Measurements from ENCODE around the gene LRRC49.
A peak's percentile ranks its signal among the peaks of the same experiment; 100 is the strongest.

Gene LRRC49

DNA sequence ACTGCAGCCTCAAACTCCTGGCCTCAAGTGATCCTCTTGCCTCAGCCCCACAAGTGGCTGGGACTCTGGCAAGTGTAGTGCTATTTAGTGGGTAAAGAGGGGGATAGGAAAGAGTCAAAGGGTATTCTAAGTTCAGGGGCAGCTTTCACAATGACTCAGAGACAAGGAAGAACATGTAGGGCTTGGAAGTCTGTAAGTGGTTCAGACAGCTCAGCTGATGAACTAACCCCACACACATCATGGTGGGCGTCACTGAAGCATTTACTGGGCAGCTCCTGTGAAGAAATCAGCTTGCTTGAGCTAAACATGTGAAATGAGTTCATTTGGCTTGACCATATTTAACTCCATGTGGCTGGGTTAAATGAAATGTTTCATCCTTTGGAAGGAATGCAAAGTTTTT lies 188.1 kb downstream of the LRRC49 start:
- H3K9ac ChIP-seq (ENCODE audit: low read depth, low read length, poor library complexity, severe bottlenecking): peak overlapping the region; percentile 72

DNA sequence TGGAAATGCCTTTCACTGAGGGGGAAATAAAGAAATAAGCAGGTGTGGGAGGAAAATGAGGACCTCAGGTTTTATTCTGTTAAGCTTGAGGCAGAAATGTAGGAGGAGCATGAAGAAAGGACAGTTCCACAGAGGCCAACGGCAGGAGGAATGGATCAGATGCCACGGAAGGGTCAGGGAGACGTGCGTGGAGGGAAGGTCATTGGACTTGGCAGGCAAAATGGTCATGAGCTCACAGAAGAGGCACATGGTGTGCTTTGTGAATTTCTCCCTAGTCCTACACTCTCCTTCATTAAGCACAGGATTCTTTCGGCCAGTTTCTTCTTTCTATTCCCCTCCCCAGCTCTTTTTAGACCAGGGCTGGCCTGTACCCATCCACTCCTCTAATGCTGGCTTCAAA lies 190.2 kb downstream of the LRRC49 start:
- Histone ChIP-seq H3K79me2 (ENCODE audit: insufficient read depth, low read length) (no peaks in the 10 kb centered on the region), H2AFZ (ENCODE audit: low read length) (no peak overlapping the region), H3K9me3 (ENCODE audit: insufficient read depth, low read depth, low read length) (no peaks in the 10 kb centered on the region), H3F3A (ENCODE audit: low read depth) (no peaks in the 10 kb centered on the region; the same call in 1 of the 2 replicates), H3K4me2 (ENCODE audit: low read depth, low read length, poor library complexity, severe bottlenecking) (no peak overlapping the region), H3K4me1 (ENCODE audit: insufficient read depth, low read length, poor library complexity, severe bottlenecking) (peaks cover 42% of the 10 kb centered on the region), H3K36me3 (ENCODE audit: insufficient read depth, low read length) (no peaks in the 10 kb centered on the region), H3K9me2 (replicated peaks; ENCODE audit: low read depth, low read length) (no peaks in the 10 kb centered on the region), H3K4me3 (ENCODE audit: low read length, poor library complexity, severe bottlenecking) (no peak overlapping the region), H4K20me1 (ENCODE audit: insufficient read depth, low read length, poor library complexity, severe bottlenecking) (no peaks in the 10 kb centered on the region), H3K27me3 (ENCODE audit: insufficient read depth, low read length, poor library complexity, severe bottlenecking) (no peaks in the 10 kb centered on the region), H3K9ac (ENCODE audit: low read depth, low read length, poor library complexity, severe bottlenecking) (no peak overlapping the region)
- TF ChIP-seq EZH2phosphoT487 (IDR thresholded peaks at IDR 0.05; ENCODE audit: borderline replicate concordance): no peak
- TF ChIP-seq, protein P1, sequence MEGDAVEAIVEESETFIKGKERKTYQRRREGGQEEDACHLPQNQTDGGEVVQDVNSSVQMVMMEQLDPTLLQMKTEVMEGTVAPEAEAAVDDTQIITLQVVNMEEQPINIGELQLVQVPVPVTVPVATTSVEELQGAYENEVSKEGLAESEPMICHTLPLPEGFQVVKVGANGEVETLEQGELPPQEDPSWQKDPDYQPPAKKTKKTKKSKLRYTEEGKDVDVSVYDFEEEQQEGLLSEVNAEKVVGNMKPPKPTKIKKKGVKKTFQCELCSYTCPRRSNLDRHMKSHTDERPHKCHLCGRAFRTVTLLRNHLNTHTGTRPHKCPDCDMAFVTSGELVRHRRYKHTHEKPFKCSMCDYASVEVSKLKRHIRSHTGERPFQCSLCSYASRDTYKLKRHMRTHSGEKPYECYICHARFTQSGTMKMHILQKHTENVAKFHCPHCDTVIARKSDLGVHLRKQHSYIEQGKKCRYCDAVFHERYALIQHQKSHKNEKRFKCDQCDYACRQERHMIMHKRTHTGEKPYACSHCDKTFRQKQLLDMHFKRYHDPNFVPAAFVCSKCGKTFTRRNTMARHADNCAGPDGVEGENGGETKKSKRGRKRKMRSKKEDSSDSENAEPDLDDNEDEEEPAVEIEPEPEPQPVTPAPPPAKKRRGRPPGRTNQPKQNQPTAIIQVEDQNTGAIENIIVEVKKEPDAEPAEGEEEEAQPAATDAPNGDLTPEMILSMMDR (conservative IDR thresholded peaks at IDR 0.05; ENCODE audit: low read length): no peak

More for the DNA sequence above, 188.1 kb downstream of the LRRC49 start:
- Histone ChIP-seq H2AFZ (ENCODE audit: low read length) (no peak overlapping the region), H3K9me3 (ENCODE audit: insufficient read depth, low read depth, low read length) (no peaks in the 10 kb centered on the region), H3F3A (ENCODE audit: low read depth) (no peaks in the 10 kb centered on the region; the same call in 1 of the 2 replicates), H3K27me3 (ENCODE audit: insufficient read depth, low read length, poor library complexity, severe bottlenecking) (no peaks in the 10 kb centered on the region), H3K4me2 (ENCODE audit: low read depth, low read length, poor library complexity, severe bottlenecking) (peak overlapping the region; percentile 82), H3K36me3 (ENCODE audit: insufficient read depth, low read length) (no peaks in the 10 kb centered on the region), H3K79me2 (ENCODE audit: insufficient read depth, low read length) (no peaks in the 10 kb centered on the region), H3K9me2 (replicated peaks; ENCODE audit: low read depth, low read length) (no peaks in the 10 kb centered on the region), H4K20me1 (ENCODE audit: insufficient read depth, low read length, poor library complexity, severe bottlenecking) (no peaks in the 10 kb centered on the region), H3K4me3 (ENCODE audit: low read length, poor library complexity, severe bottlenecking) (no peak overlapping the region), H3K4me1 (ENCODE audit: insufficient read depth, low read length, poor library complexity, severe bottlenecking) (peaks cover 52% of the 10 kb centered on the region)
- no peak for TF ChIP-seq EZH2phosphoT487 (IDR thresholded peaks at IDR 0.05; ENCODE audit: borderline replicate concordance)
- TF ChIP-seq, protein P1 (conservative IDR thresholded peaks at IDR 0.05; ENCODE audit: low read length): no peak

- H3K4me3 ChIP-seq (ENCODE audit: low read length, poor library complexity, severe bottlenecking): no peak overlapping the region
- H3K9me2 ChIP-seq (replicated peaks; ENCODE audit: low read depth, low read length): no peaks in the 10 kb centered on the region
- no peak overlapping the region for H3K4me2 ChIP-seq (ENCODE audit: low read depth, low read length, poor library complexity, severe bottlenecking)
- no peak overlapping the region for H3K9ac ChIP-seq (ENCODE audit: low read depth, low read length, poor library complexity, severe bottlenecking)
- peaks cover 37% of the 10 kb centered on the region for H3K4me1 ChIP-seq (ENCODE audit: insufficient read depth, low read length, poor library complexity, severe bottlenecking)
- no peak for TF ChIP-seq EZH2phosphoT487 (IDR thresholded peaks at IDR 0.05; ENCODE audit: borderline replicate concordance)
- TF ChIP-seq, protein P1 (conservative IDR thresholded peaks at IDR 0.05; ENCODE audit: low read length): no peak
- no peaks in the 10 kb centered on the region for H4K20me1 ChIP-seq (ENCODE audit: insufficient read depth, low read length, poor library complexity, severe bottlenecking)
- no peaks in the 10 kb centered on the region; the same call in 1 of the 2 replicates for H3F3A ChIP-seq (ENCODE audit: low read depth)
- no peaks in the 10 kb centered on the region for H3K36me3 ChIP-seq (ENCODE audit: insufficient read depth, low read length)
- no peaks in the 10 kb centered on the region for H3K27me3 ChIP-seq (ENCODE audit: insufficient read depth, low read length, poor library complexity, severe bottlenecking)
- no peaks in the 10 kb centered on the region for H3K79me2 ChIP-seq (ENCODE audit: insufficient read depth, low read length)
- no peak overlapping the region for H2AFZ ChIP-seq (ENCODE audit: low read length)
- H3K9me3 ChIP-seq (ENCODE audit: insufficient read depth, low read depth, low read length): no peaks in the 10 kb centered on the region
Observed at GRCh38 chr15:71083349-71083748, 190.7 kb downstream of the LRRC49 start.

Measured in Loucy (cell line).